Prostate gland (tissue), 2 donors: ENCODE data around the gene SELENBP1. TPM values are rescaled to one million over a fixed set of nuclear protein-coding genes. Genes with fewer than 3 reads are reported as not detected.

ENCODE experiments used
- DNase-seq: peaks from one replicate; pipeline ENCODE4 v3.0.0-alpha.2; 2019; ENCODE audit warnings: low spot score
- H3K27ac ChIP-seq, 2 donors: fragments of 200-600 bp; sonication (generic); 2 replicates each; pipeline ENCODE4 v1.5.1; 2017 to 2019
- H3K27me3 ChIP-seq: fragments of 200-600 bp; sonication (generic); replicated peaks from 2 replicates; pipeline ENCODE4 v1.5.1; 2019; ENCODE audit not compliant: insufficient read depth
- H3K36me3 ChIP-seq, 2 donors: fragments of 200-600 bp; sonication (generic); 1 replicate in 1 of 2; 2 replicates in 1 of 2; pipeline versions ENCODE4 v1.5.1 to v1.8.1; 2017 to 2019
- H3K4me1 ChIP-seq: fragments of 200-600 bp; sonication (generic); replicated peaks from 2 replicates; pipeline ENCODE4 v1.5.1; 2019
- H3K4me3 ChIP-seq, 2 donors: fragments of 200-600 bp; sonication (generic); 2 replicates each; pipeline ENCODE4 v1.5.1; 2017 to 2019
- H3K9me3 ChIP-seq: fragments of 200-600 bp; sonication (generic); 2 replicates; pipeline ENCODE4 v1.5.1; 2017
- CTCF ChIP-seq, 4 experiments: fragments of 200-600 bp in 2 of 4; fragments of 450-650 bp in 2 of 4; sonication (generic) in 2 of 4; IDR thresholded peaks; 1 replicate in 3 of 4; 2 replicates in 1 of 4; pipeline ENCODE4 v1.5.1; 2016 to 2019; ENCODE audit warnings: antibody characterized with exemption in 4 of 4, mild to moderate bottlenecking in 2 of 4, moderate library complexity in 2 of 4
- POLR2A ChIP-seq: fragments of 450-650 bp; IDR thresholded peaks from one replicate; pipeline ENCODE4 v1.6.1; 2016; ENCODE audit warnings: antibody characterized with exemption, mild to moderate bottlenecking
- POLR2AphosphoS5 ChIP-seq: sonication (generic); formaldehyde crosslinking; IDR thresholded peaks from one replicate; pipeline ENCODE4 v1.6.1; 2017; ENCODE audit warnings: antibody characterized with exemption
- WGBS: methylation state at CpG from one replicate; pipeline ENCODE4 v1.1.5; 2018; 5-methylcytosine and 5-hydroxymethylcytosine counted together
- intact Hi-C: fragments of 100-400 bp; cut with DNase I; formaldehyde crosslinking; loops from one replicate; pipeline ENCODE4 v1.14.2; 2022
- total RNA-seq, 2 donors: library from RNA; depleted of rRNA; stranded (reverse); fragments of >200 nt; gene quantifications; one replicate each; pipeline ENCODE4 v1.1.0, GENCODE V29; 2016

Gene SELENBP1
- total RNA-seq, 2 donors from 2014 or later, result 104 to 108 TPM

GRCh38 chr1:151411884-151412283 is 39.4 kb upstream of the SELENBP1 start:
- 83% methylated on average over 2 of the region's 2 CpGs for WGBS
- intact Hi-C loops, result no loop called here
- no peak for DNase-seq
- Histone ChIP-seq H3K9me3 (no peaks in the 10 kb centered on the region), H3K27ac (no peak overlapping the region), H3K27me3 (no peaks in the 10 kb centered on the region), H3K4me3 (no peak overlapping the region), H3K4me1 (no peaks in the 10 kb centered on the region), H3K36me3 (peaks cover 0 to 8% of the 10 kb centered on the region in 2 donors)
- no peak for TF ChIP-seq POLR2A
- no peak for TF ChIP-seq CTCF (IDR thresholded peaks at IDR 0.05)
- TF ChIP-seq POLR2AphosphoS5, result no peak

- H3K4me1 ChIP-seq, result no peaks in the 10 kb centered on the region
- no peak for DNase-seq
- TF ChIP-seq POLR2AphosphoS5 (no peak), CTCF (IDR thresholded peaks at IDR 0.05) (no peak), POLR2A (no peak)
- no peak overlapping the region for H3K4me3 ChIP-seq
- no peaks in the 10 kb centered on the region for H3K9me3 ChIP-seq
- intact Hi-C loops, result no loop called here
- peaks cover 14 to 19% of the 10 kb centered on the region in 2 donors for H3K36me3 ChIP-seq
- no peaks in the 10 kb centered on the region for H3K27me3 ChIP-seq
- no peak overlapping the region for H3K27ac ChIP-seq
These were observed 36.4 kb upstream of the SELENBP1 start for GRCh38 chr1:151408891-151409290.

- H3K4me1 ChIP-seq, result no peaks in the 10 kb centered on the region
- H3K36me3 ChIP-seq, result peaks cover 14 to 19% of the 10 kb centered on the region in 2 donors
- H3K9me3 ChIP-seq, result no peaks in the 10 kb centered on the region
- H3K27me3 ChIP-seq, result no peaks in the 10 kb centered on the region
- WGBS, result 90% methylated on average over 3 of the region's 3 CpGs
- intact Hi-C loops, result no loop called here
- TF ChIP-seq POLR2AphosphoS5, result no peak
- no peak for TF ChIP-seq POLR2A
- no peak for TF ChIP-seq CTCF (IDR thresholded peaks at IDR 0.05)
- no peak for DNase-seq
- H3K4me3 ChIP-seq, result no peak overlapping the region
- no peak overlapping the region for H3K27ac ChIP-seq
These were observed 34.8 kb upstream of the SELENBP1 start for GRCh38 chr1:151407304-151407703.

- H3K27ac ChIP-seq, result no peak overlapping the region
- no peaks in the 10 kb centered on the region for H3K9me3 ChIP-seq
- H3K36me3 ChIP-seq, result peaks cover 14 to 20% of the 10 kb centered on the region in 2 donors
- WGBS, result 75% methylated on average over 8 of the region's 8 CpGs
- intact Hi-C loops, result no loop called here
- TF ChIP-seq POLR2A (no peak), POLR2AphosphoS5 (no peak), CTCF (IDR thresholded peaks at IDR 0.05) (no peak)
- H3K4me1 ChIP-seq, result no peaks in the 10 kb centered on the region
- H3K27me3 ChIP-seq, result no peaks in the 10 kb centered on the region
- no peak for DNase-seq
- no peak overlapping the region for H3K4me3 ChIP-seq
These were observed 33.7 kb upstream of the SELENBP1 start for GRCh38 chr1:151406176-151406575.

- H3K4me3 ChIP-seq, result no peak overlapping the region
- no peak for DNase-seq
- 85% methylated on average over 13 of the region's 13 CpGs for WGBS
- H3K27me3 ChIP-seq, result no peaks in the 10 kb centered on the region
- no peak for TF ChIP-seq POLR2A
- no peak for TF ChIP-seq POLR2AphosphoS5
- TF ChIP-seq CTCF (IDR thresholded peaks at IDR 0.05), result no peak
- H3K9me3 ChIP-seq, result no peaks in the 10 kb centered on the region
- peaks cover 6% of the 10 kb centered on the region for H3K4me1 ChIP-seq
- intact Hi-C loops, result no loop called here
- peaks cover 16 to 25% of the 10 kb centered on the region in 2 donors for H3K36me3 ChIP-seq
- H3K27ac ChIP-seq, result no peak overlapping the region
These were observed 32.9 kb upstream of the SELENBP1 start for GRCh38 chr1:151405187-151405951.
